Amniotic epithelial cell (primary cell): ENCODE data around the gene FAM241A.
"Not testable (repeated sequence)": the region's sequence is repeated elsewhere in the genome, so short reads cannot be mapped to it uniquely, and the experiment has no call there.

Experiments
- DNase-seq: peaks from one replicate; pipeline ENCODE4 v3.0.0-alpha.2; 2010; ENCODE audit warnings: low read depth

The FAM241A gene

GRCh38 chr4:112138538-112138937 is 6.7 kb upstream of the FAM241A start:
- no peak for DNase-seq

GRCh38 chr4:112140536-112140935 is 4.7 kb upstream of the FAM241A start:
- peak; percentile 38 for DNase-seq

DNA sequence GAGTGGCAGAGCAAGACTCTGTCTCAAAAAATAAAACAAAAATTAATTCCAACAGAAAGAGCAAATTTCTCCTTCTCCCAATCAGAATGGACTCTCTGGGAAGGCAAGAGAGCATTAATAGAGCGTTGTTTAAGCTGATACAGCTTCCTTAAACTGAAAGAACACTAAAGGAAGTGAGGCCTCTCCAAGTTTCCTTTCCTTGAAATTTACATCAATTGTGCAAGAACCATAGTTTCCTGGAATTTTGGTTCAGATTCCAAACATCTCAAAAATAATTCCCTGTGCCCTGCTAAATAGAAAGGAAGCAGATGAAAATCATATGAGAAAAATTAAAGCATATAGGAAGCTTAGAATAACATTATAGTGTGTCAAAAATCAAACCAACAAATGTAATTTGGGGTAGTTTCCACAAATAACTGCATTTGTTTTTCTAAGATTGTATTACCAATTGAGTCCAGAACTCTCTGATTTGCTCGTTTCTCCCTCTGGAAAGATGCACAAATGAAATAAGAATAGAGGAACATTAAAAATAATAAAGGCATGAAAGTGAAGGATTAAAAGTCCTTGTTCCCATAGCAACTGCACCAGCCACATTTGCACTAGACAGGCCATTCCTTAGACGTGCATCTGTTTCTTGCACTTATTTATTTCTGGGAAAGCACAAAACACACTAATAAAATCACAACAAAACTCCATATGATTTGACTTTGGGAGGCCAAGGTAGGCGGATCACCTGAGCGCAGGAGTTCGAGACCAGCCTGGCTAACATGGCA is 3.7 kb upstream of the FAM241A start:
- DNase-seq = no peak

DNA sequence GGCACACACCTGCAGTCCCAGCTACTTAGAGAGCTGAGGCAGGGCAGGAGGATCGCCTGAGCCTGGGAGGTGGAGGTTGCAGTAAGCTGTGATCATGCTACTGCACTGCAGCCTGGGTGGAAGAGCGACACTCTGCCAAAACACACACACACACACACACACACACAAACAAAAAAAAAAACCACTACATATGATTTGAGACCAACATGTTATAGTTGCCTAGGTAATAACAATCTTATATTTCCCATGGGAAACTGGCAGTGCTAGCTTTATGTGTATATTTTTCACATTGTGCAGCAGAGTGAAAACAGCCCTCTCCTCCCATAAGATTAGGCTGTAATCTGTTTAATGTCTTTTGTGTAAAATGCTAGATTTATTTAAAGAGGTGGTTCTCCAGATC is 3.1 kb upstream of the FAM241A start:
- DNase-seq = no peak

DNA sequence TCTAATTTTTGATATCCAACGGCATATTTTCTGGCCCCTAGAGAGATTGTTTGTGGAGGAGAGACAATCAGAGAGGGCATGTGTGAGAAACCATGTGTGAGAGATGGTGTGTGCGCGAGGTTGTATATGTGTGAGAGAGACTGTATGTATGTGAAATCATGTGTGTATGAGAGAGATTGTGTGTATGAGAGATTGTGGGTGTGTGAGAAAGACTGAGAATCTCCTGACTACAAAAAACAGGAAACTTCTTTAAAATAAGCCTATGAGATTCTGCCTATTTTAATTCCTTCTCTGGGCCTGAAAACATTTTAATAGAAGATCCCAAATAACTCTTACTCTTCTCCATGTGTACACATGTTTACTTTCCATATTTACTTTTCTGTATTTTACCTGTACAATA is 1.5 kb upstream of the FAM241A start:
- DNase-seq = no peak

DNA sequence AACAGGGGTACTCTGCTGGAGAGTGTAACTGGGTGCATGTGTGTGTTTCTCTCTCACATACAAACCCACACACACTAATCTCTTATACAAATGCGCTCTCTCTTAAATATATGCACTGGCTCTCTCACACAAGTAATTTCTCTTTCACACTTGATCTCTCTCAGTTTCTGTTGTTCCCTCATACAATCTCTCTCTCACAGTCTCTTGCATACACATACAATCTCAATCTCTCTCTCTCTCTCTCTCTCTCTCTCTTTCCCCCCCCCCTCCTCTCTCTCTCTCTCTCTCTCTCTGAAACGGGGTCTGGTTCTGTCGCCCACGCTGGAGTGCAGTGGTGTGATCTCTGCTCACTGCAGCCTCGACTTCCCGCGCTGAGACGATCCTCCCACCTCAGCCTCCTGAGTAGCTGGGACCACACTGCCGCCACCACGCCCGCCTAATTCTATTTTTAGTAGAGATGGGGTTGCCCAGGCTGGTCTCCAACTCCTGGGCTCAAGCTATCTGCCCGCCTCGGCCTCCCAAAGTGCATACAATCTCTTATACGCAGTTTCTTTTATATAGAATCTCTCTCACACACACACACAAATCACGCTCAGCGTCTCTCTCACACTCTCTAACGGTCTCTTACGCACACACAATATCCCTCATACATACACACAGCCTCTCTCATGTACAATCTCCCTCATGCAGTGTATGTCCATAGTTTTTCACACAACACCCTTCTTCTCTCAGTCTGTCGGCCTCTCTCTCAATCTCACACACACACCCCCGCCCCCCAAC is 518 bp upstream of the FAM241A start:
- no peak for DNase-seq

DNA sequence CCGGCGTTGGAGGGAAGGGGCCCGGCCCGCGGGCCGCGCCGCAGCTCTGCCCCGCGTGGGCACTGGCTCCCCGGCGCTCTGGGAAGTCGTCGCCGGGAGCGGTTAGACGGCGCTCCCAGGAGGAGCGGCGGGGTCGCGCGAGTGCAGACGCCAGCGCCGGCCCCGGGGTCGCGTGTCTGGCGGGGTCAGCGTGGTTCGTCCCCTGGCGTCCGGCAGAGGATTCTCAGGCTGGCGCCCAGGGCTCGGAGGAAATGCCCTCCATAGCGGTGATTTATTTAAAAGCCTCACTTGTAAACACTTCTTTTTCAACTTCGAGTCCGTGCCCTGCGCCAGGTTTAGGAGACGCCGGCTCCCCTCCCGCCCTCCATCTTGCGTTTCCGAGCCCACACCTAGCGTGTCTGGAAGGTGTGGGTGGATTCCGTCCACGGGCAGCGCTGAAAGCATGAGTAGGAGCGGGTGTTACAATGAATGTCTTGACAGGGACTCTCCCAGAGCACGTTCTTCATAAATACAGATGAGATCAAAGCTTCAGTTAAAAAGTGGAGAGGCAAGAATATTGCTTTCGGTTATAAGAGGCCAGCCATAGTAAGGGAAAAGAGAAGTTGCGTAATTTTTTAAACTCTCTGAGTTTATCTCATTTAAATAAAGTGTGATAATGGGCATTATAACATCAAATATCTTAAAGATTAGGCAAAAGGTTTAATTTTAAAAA is 692 bp downstream of the FAM241A start:
- DNase-seq = peak; percentile 43

DNA sequence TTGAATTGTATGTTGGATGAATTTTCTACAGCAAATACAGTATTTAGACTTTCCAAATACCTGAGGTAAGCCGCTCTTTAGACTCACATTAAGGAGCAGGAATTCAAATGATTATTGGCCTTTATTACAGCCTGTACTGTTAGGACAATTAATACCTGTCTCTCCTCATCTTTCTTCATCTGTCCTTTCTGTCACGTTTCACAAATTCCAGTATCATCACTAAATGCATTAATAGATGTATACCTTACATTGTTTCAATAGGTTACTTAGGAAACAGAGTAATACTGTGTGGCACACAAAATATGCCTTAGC is 1.2 kb downstream of the FAM241A start:
- no peak for DNase-seq

- DNase-seq = no peak
These were observed 2.4 kb downstream of the FAM241A start for GRCh38 chr4:112147697-112148096.

- DNase-seq = no peak
These were observed 5.7 kb downstream of the FAM241A start for GRCh38 chr4:112150920-112151319.

DNA sequence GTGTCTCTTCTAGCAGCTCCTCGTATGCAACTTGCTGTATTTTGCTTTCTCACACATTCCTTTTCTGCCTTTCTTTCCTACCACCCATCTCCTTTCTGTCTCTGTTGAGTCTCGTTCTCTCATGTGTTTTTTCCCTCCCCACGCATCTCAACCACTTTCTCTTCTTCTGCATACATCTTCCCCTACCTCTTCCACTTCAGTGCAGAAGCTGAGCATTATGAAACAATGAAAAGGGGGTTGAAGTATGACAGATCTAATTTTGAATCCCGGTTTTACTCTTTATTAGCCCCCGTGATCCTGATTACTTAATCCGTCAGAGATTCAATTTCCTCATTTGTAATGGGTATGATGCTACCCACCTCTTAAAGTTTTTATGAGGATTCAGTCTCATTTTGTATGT is 7.3 kb downstream of the FAM241A start:
- no peak for DNase-seq

- peak; percentile 18 for DNase-seq
These were observed 8.0 kb downstream of the FAM241A start for GRCh38 chr4:112153211-112153791.

- DNase-seq = no peak
These were observed 10.9 kb downstream of the FAM241A start for GRCh38 chr4:112156112-112156511.

- DNase-seq = no peak
These were observed 11.3 kb downstream of the FAM241A start for GRCh38 chr4:112156553-112156952.

DNA sequence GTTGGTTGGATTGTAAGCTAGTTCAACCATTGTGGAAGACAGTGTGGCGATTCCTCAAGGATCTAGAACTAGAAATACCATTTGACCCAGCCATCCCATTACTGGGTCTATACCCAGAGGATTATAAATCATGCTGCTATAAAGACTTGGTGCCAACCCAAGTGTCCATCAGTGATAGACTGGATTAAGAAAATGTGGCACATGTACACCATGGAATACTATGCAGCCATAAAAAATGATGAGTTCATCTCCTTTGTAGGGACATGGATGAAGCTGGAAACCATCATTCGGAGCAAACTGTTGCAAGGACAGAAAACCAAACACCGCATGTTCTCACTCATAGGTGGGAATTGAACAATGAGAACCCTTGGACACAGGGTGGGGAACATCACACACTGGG is 18.5 kb downstream of the FAM241A start:
- DNase-seq = not testable (repeated sequence)

- DNase-seq = peak; percentile 55
These were observed 22.5 kb downstream of the FAM241A start for GRCh38 chr4:112167794-112168193.

DNA sequence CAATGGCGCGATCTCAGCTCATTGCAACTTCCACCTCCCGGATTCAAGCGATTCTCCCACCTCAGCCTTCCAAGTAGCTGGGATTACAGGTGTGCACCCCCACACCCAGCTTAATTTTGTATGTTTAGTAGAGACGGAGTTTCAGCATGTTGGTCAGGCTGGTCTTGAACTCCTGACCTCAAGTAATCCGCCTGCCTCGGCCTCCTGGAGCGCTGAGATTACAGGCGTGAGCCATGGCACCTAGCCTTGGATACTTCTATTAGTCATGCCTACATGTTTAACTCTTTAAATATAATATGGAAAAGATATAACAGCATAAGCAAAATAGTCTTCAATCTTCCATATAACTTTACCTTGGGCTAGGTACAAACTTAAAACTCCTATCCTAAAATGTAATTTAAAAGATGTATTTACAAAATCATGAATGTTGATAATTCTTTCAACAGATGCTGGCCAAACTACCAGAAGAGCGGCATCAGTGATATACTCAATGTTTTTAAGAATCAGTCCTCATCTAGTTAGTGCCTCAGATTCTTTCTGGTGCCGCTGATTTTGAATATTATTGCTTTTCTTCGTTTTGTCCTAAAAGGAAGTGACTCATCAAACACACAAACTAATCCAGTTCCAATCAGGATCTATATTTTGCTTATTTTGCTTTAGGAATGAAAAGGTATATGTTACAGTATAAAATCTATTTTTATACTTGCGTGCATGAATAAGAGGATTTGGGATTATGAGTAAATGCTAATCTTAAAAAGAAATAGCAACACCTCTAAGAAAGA is 23.7 kb downstream of the FAM241A start:
- DNase-seq = no peak

- DNase-seq = peak; percentile 86
These were observed 25.3 kb downstream of the FAM241A start for GRCh38 chr4:112170451-112170993.

GRCh38 chr4:112171051-112171763 is 26.0 kb downstream of the FAM241A start:
- DNase-seq = not testable (repeated sequence)

- DNase-seq = no peak
These were observed 26.9 kb downstream of the FAM241A start for GRCh38 chr4:112172180-112172579.
